ENCODE data around the gene CASP8. TPM values are rescaled to one million over a fixed set of nuclear protein-coding genes. Genes with fewer than 3 reads are reported as not detected.
A peak's percentile ranks its signal among the peaks of the same experiment; 100 is the strongest.

CASP8 gene
- total and polyA plus RNA-seq, 2 of the 13 experiments (the other 11 are each of a cell fraction or from before 2014, with no cell fraction given): 25.0 to 52.8 TPM

GRCh38 chr2:201257956-201258665 is 2.2 kb upstream of the CASP8 start (continued):
- no peak for TF ChIP-seq HNRNPL (IDR thresholded peaks at IDR 0.05; ENCODE audit: low read depth, low read length)
- TF ChIP-seq, protein P1, sequence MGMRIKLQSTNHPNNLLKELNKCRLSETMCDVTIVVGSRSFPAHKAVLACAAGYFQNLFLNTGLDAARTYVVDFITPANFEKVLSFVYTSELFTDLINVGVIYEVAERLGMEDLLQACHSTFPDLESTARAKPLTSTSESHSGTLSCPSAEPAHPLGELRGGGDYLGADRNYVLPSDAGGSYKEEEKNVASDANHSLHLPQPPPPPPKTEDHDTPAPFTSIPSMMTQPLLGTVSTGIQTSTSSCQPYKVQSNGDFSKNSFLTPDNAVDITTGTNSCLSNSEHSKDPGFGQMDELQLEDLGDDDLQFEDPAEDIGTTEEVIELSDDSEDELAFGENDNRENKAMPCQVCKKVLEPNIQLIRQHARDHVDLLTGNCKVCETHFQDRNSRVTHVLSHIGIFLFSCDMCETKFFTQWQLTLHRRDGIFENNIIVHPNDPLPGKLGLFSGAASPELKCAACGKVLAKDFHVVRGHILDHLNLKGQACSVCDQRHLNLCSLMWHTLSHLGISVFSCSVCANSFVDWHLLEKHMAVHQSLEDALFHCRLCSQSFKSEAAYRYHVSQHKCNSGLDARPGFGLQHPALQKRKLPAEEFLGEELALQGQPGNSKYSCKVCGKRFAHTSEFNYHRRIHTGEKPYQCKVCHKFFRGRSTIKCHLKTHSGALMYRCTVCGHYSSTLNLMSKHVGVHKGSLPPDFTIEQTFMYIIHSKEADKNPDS (CRISPR knock-in tag; IDR thresholded peaks at IDR 0.05): no peak
- TF ChIP-seq ZNF704 (CRISPR knock-in tag; IDR thresholded peaks at IDR 0.05; ENCODE audit: borderline replicate concordance): no peak
- peak; percentile 53 for TF ChIP-seq SRSF1 (optimal IDR thresholded peaks at IDR 0.05; ENCODE audit: low read depth, low read length)
- TF ChIP-seq ZNF317 (CRISPR knock-in tag; IDR thresholded peaks at IDR 0.05): peak; percentile 72; the same call in 1 of the 2 replicates
- TF ChIP-seq GABPB1 (CRISPR knock-in tag; IDR thresholded peaks at IDR 0.05): peak; percentile 61
- TF ChIP-seq, protein P2, sequence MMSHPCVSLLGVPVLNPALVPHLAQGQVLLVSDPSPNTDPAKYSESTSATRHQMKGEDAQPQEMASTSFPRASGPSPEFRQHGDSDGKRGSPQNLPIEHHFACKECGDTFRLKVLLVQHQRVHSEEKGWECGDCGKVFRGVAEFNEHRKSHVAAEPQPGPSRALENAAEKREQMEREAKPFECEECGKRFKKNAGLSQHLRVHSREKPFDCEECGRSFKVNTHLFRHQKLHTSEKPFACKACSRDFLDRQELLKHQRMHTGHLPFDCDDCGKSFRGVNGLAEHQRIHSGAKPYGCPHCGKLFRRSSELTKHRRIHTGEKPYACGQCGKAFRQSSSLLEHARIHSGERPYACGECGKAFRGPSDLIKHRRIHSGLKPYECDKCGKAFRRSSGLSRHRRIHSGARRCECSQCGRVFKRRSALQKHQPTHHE (CRISPR knock-in tag; IDR thresholded peaks at IDR 0.05; ENCODE audit: borderline replicate concordance): no peak
- no peak for TF ChIP-seq IRF1 (CRISPR knock-in tag; IDR thresholded peaks at IDR 0.05; ENCODE audit: low read depth)
- 0 out of 2 replicates have a peak, but pooled peaks have one; percentile 24 for TF ChIP-seq RFX5 (IDR thresholded peaks at IDR 0.05; ENCODE audit: low read depth, low read length)
- TF ChIP-seq HBP1 (CRISPR knock-in tag; IDR thresholded peaks at IDR 0.05; ENCODE audit: low read depth): no peak
- TF ChIP-seq NFATC3 (CRISPR knock-in tag; IDR thresholded peaks at IDR 0.05): no peak
- TF ChIP-seq YEATS4 (CRISPR knock-in tag; IDR thresholded peaks at IDR 0.05; ENCODE audit: borderline replicate concordance): no peak
- peak; percentile 43; the same call in 1 of the 2 replicates for TF ChIP-seq YEATS2 (CRISPR knock-in tag; IDR thresholded peaks at IDR 0.05; ENCODE audit: borderline replicate concordance)
- no peak for TF ChIP-seq POLR2AphosphoS2 (IDR thresholded peaks at IDR 0.05; ENCODE audit: low read depth, low read length)
- peak; percentile 60; the same call in 1 of the 2 replicates for TF ChIP-seq KLF9 (CRISPR knock-in tag; IDR thresholded peaks at IDR 0.05; ENCODE audit: low read depth)
- TF ChIP-seq SRF (IDR thresholded peaks at IDR 0.05; ENCODE audit: low read depth, low read length): no peak
- TF ChIP-seq MAF1 (CRISPR knock-in tag; IDR thresholded peaks at IDR 0.05; ENCODE audit: borderline replicate concordance): no peak
- peak; percentile 73; the same call in 1 of the 2 replicates for TF ChIP-seq ZIK1 (CRISPR knock-in tag; IDR thresholded peaks at IDR 0.05; ENCODE audit: borderline replicate concordance, low read depth)
- TF ChIP-seq REPIN1 (CRISPR knock-in tag; IDR thresholded peaks at IDR 0.05; ENCODE audit: borderline replicate concordance, low read depth): 0 out of 2 replicates have a peak, but pooled peaks have one; percentile 26
- TF ChIP-seq ZSCAN30 (CRISPR knock-in tag; IDR thresholded peaks at IDR 0.05): no peak
- TF ChIP-seq RARA (CRISPR knock-in tag; IDR thresholded peaks at IDR 0.05): peak; percentile 7; the same call in 1 of the 2 replicates
- TF ChIP-seq ZNF841 (CRISPR knock-in tag; IDR thresholded peaks at IDR 0.05; ENCODE audit: borderline replicate concordance): no peak
- 0 out of 2 replicates have a peak, but pooled peaks have one; percentile 36 for TF ChIP-seq ZNF563 (CRISPR knock-in tag; IDR thresholded peaks at IDR 0.05)

Measured in HepG2 (cell line).